Retinal pigment epithelial cell (primary cell): Measurements from ENCODE around the gene COG5.

Source experiments
- DNase-seq: peaks from one replicate; pipeline ENCODE4 v3.0.0-alpha.2; 2010; ENCODE audit warnings: low read depth
- H3K4me3 ChIP-seq: 2 replicates; pipeline ENCODE4 v1.5.1; 2011; ENCODE audit warnings: mild to moderate bottlenecking, low read length, control low read depth, moderate library complexity
- TF ChIP-seq, protein P1 (sequence below): conservative IDR thresholded peaks from 2 replicates; pipeline ENCODE4 v1.5.1; 2011; ENCODE audit warnings: low read depth, low read length, control low read depth, inconsistent platforms

The COG5 gene

DNA sequence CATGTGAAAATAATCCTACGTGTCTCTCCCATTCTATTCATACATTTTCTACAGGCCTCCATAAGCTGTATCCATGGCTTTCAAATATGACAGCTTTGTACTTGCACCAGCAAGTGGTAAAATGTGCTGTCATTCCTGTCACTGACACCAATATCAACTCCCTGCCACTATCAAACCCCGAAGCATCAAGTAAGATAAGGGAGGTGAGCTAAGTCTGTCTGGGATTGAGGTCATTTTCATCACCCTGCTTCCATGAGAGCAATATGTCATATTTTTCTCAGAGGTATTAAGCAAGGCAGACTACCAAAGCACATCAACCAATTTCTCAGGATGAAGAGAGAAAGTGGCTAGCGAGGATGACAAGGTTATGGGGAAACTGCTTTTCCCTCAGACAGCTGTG, 82.8 kb downstream of the COG5 start:
- no peak overlapping the region for H3K4me3 ChIP-seq
- TF ChIP-seq, protein P1, sequence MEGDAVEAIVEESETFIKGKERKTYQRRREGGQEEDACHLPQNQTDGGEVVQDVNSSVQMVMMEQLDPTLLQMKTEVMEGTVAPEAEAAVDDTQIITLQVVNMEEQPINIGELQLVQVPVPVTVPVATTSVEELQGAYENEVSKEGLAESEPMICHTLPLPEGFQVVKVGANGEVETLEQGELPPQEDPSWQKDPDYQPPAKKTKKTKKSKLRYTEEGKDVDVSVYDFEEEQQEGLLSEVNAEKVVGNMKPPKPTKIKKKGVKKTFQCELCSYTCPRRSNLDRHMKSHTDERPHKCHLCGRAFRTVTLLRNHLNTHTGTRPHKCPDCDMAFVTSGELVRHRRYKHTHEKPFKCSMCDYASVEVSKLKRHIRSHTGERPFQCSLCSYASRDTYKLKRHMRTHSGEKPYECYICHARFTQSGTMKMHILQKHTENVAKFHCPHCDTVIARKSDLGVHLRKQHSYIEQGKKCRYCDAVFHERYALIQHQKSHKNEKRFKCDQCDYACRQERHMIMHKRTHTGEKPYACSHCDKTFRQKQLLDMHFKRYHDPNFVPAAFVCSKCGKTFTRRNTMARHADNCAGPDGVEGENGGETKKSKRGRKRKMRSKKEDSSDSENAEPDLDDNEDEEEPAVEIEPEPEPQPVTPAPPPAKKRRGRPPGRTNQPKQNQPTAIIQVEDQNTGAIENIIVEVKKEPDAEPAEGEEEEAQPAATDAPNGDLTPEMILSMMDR = no peak
- no peak for DNase-seq

DNA sequence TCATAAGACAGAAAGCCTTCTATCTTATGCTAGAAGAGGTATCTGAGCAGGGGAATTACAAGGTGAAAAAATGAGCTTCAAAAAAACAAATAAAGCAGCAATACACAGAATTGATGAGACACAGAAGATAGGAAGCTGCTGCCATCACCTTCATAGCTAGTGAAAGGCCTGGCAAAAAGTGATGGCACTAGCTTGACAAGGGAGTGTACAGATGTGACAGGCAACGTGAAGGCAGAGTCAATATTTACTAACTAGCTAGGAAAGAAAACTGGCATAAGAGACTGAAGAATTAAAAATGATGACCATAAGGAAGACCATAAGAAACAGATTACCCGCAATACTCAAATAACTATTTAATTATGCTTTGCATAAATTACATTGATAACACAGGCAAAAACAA, 84.4 kb downstream of the COG5 start:
- TF ChIP-seq, protein P1 = no peak
- no peak for DNase-seq
- H3K4me3 ChIP-seq = no peak overlapping the region

DNA sequence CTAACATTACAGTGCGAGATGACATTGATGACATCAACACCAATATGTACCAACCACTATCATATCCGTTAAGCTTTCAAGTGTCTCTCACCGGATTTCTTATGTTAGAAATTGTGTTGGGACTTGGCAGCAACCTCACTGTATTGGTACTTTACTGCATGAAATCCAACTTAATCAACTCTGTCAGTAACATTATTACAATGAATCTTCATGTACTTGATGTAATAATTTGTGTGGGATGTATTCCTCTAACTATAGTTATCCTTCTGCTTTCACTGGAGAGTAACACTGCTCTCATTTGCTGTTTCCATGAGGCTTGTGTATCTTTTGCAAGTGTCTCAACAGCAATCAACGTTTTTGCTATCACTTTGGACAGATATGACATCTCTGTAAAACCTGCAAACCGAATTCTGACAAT, 89.6 kb downstream of the COG5 start:
- no peak for DNase-seq
- TF ChIP-seq, protein P1 = no peak
- H3K4me3 ChIP-seq = no peak overlapping the region

DNA sequence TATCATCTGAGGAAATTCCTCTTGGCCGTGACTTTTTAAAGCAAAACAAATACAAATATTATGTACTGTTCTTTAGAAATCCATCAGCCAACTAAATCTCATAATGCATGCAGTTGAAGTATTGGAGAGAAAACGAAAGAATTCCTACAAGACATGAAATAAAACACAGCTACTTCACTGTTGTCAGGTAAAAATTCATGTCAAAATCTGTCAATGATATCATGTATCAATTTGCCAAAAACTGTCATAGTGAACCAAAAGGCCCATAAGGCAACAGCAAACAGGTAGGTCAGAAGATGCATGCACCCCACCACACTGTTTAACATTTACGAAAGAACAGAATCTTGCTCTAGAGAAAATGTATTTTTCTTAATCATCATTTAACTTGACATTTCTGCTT, 91.6 kb downstream of the COG5 start:
- no peak for DNase-seq
- TF ChIP-seq, protein P1 = no peak

DNA sequence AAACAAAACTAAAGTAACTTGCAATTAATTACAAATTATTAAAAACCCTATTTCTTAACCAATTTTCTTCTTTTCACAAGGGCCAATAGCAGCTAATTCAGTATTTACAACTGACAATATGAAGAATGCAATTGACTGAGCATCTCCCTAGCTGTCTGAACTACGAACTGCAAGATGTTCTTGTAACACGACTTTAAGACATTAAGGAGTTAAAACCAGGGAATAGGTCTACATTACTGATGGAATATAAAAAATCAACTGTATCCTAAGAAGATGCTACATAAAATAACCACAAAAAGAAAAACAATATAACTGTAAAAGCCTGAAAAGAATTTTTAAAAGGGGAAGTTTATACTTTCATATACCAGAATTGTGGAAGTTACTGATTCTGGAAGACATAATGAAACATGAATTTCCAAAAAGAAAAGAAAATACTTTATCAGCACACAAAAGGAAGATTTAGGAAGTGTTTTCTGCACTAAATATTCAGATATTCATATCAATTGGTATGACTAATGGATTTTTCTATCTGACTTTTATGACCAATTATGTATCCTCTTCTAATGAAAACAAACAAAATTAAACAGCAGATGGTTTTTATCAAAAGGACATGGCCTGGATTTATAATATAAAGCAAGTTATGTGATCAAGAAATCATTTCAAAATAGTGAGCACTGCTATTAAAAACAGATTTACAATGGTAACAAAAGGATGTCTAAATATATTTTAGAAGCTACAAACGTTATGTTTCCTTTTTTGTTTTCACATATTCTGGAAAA, 92.2 kb downstream of the COG5 start:
- TF ChIP-seq, protein P1 = no peak
- no peak overlapping the region for H3K4me3 ChIP-seq
- no peak for DNase-seq

More for the DNA sequence above, 91.6 kb downstream of the COG5 start:
- H3K4me3 ChIP-seq = no peak overlapping the region

DNA sequence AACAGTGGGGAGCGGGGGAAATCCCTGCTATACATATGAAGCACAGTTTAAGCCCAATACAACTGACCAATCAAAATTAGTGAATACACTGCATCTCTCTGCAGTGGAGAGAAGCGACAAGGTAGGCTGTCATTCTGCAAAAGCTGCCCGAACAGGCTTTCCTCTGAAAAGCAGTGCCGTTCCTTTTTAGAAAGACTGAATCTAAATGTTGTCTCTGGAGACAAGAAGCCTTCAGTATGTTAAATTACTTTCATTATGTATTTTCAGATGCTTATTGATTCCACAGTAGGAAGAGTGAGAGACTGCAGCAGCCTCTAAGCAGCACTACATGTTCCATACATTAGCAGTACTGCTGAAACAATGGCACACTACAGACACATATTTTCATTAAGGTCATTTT, 93.8 kb downstream of the COG5 start, which contains the start of gene GPR22:
GPR22 (plus strand) TSS at position 129 of the 400 bp plus-strand sequence. CDS start 4,004 bp downstream, outside the sequence.
- no peak within 1 kb of the TSS for H3K4me3 ChIP-seq
- no peak for DNase-seq
- TF ChIP-seq, protein P1 = no peak

DNA sequence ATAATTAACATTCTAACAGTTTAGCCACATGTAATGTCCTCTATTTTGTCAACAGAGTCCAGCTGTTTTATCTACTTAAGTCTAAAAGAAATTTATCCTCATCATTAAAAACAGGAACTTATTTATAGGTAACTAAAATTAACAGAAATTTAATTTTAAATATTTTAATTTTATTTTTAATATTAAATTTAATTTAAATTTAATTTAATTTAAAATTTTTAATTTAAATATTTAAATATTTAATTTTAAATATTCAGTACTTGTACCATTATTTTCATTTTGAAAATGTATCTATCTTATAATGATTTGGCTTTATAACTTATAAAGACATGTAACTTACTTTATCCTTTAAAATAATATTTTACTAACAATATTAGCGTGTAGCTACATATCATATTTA, 94.9 kb downstream of the COG5 start:
- no peak overlapping the region for H3K4me3 ChIP-seq
- no peak for DNase-seq
- TF ChIP-seq, protein P1 = no peak
